HepG2 (cell line): ENCODE data around the gene ZNF445. TPM values are rescaled to one million over a fixed set of nuclear protein-coding genes. Genes with fewer than 3 reads are reported as not detected.

Experiments
- CREB1 ChIP-seq, 2 experiments: fragments of 450-650 bp in 1 of 2; IDR thresholded peaks; 2 replicates each; pipeline ENCODE4 v1.6.1; 2016 to 2017; ENCODE audit warnings: control low read depth in 1 of 2, mild to moderate bottlenecking in 1 of 2, missing compliant biosample characterization in 1 of 2, missing genetic modification characterization in 1 of 2
- FOXA3 ChIP-seq: IDR thresholded peaks from 2 replicates; pipeline ENCODE4 v1.6.1; 2016; ENCODE audit warnings: missing genetic modification reagents, missing compliant biosample characterization
- GABPA ChIP-seq, 2 experiments: IDR thresholded peaks; 2 replicates each; pipeline ENCODE4 v1.6.1; 2011 to 2016; ENCODE audit warnings: low read depth in 2 of 2, low read length in 1 of 2, missing biosample characterization in 1 of 2, missing genetic modification characterization in 1 of 2
- HNF1A ChIP-seq, 2 experiments: sonication (generic) in 1 of 2; formaldehyde crosslinking in 1 of 2; IDR thresholded peaks; 2 replicates each; pipeline versions ENCODE4 v1.4.0 to v1.6.1; 2016 to 2020; ENCODE audit warnings: borderline replicate concordance in 1 of 2, low read depth in 1 of 2, mild to moderate bottlenecking in 1 of 2, missing genetic modification reagents in 1 of 2
- PATZ1 ChIP-seq: sonication (generic); formaldehyde crosslinking; IDR thresholded peaks from 2 replicates; pipeline ENCODE4 v1.4.0; 2020; ENCODE audit warnings: missing genetic modification reagents
- SOX13 ChIP-seq, 3 experiments: fragments of 450-650 bp in 1 of 3; sonication (generic) in 1 of 3; formaldehyde crosslinking in 1 of 3; IDR thresholded peaks in 2 of 3; conservative IDR thresholded peaks in 1 of 3; 2 replicates each; pipeline versions ENCODE4 v1.5.0 to v1.6.1; 2016 to 2020; ENCODE audit warnings: antibody characterized with exemption in 1 of 3, mild to moderate bottlenecking in 1 of 3, missing compliant biosample characterization in 1 of 3, missing genetic modification reagents in 1 of 3, moderate library complexity in 1 of 3
- TFE3 ChIP-seq: IDR thresholded peaks from 2 replicates; pipeline ENCODE4 v1.6.1; 2016
- THAP8 ChIP-seq: sonication (generic); formaldehyde crosslinking; IDR thresholded peaks from 2 replicates; pipeline ENCODE4 v1.5.1; 2020; ENCODE audit warnings: missing genetic modification reagents, mild to moderate bottlenecking, borderline replicate concordance
- ZBTB37 ChIP-seq: sonication (generic); formaldehyde crosslinking; IDR thresholded peaks from 2 replicates; pipeline ENCODE4 v1.4.0; 2020; ENCODE audit warnings: mild to moderate bottlenecking, missing genetic modification reagents
- ZNF143 ChIP-seq: sonication (generic); formaldehyde crosslinking; IDR thresholded peaks from 2 replicates; pipeline ENCODE4 v1.4.0; 2020; ENCODE audit warnings: missing genetic modification reagents
- ZNF430 ChIP-seq: sonication (generic); formaldehyde crosslinking; IDR thresholded peaks from 2 replicates; pipeline ENCODE4 v1.9.0; 2021; ENCODE audit warnings: mild to moderate bottlenecking, missing genetic modification reagents
- ZNF574 ChIP-seq: sonication (generic); formaldehyde crosslinking; IDR thresholded peaks from 2 replicates; pipeline ENCODE4 v1.4.0; 2020; ENCODE audit warnings: missing genetic modification reagents
- ZNF737 ChIP-seq: sonication (generic); formaldehyde crosslinking; IDR thresholded peaks from 2 replicates; pipeline ENCODE4 v1.5.0; 2020; ENCODE audit warnings: missing genetic modification reagents, mild to moderate bottlenecking, borderline replicate concordance
- polyA plus RNA-seq, 8 experiments: library from polyadenylated mRNA; depleted of rRNA in 3 of 8; stranded (reverse) in 7 of 8; unstranded in 1 of 8; fragments of >200 nt; fragmentation: Illumina TruSeq in 4 of 8; extraction: Trizol in 4 of 8; gene quantifications; 2 replicates each; pipeline versions ENCODE4 v1.2.1 to v1.2.3, GENCODE V29; 2011 to 2016; ENCODE audit warnings: low read depth in 4 of 8, missing spikeins in 1 of 8, mixed read lengths in 1 of 8; ENCODE audit not compliant: insufficient read depth in 1 of 8
- total RNA-seq, 5 experiments: library from RNA; depleted of rRNA; stranded (reverse); fragments of >200 nt; fragmentation: Illumina TruSeq; extraction: Trizol; gene quantifications; 2 replicates each; pipeline ENCODE4 v1.2.3, GENCODE V29; 2016; ENCODE audit warnings: low read depth in 1 of 5

ZNF445 gene
- total and polyA plus RNA-seq, 2 of the 13 experiments (the other 11 are each of a cell fraction or from before 2014, with no cell fraction given): 4.4 to 10.3 TPM

- TF ChIP-seq PATZ1 (peak; percentile 17; the same call in 1 of the 2 replicates), ZBTB37 (CRISPR knock-in tag) (no peak), ZNF143 (CRISPR knock-in tag) (no peak), HNF1A (IDR thresholded peaks at IDR 0.05; ENCODE audit: low read depth) (peak; percentile 76), HNF1A (CRISPR knock-in tag; IDR thresholded peaks at IDR 0.05; ENCODE audit: borderline replicate concordance) (peak; percentile 58; the same call in 1 of the 2 replicates), SOX13 (IDR thresholded peaks at IDR 0.05) (peak; percentile 61; the same call in 1 of the 2 replicates), SOX13 (CRISPR knock-in tag; conservative IDR thresholded peaks at IDR 0.05 in 1 of 2, IDR thresholded peaks at IDR 0.05 in 1 of 2) (peak in 1 of 2 experiments; percentile 91; a peak in 2 of 4 replicates), CREB1 (IDR thresholded peaks at IDR 0.05) (no peak), CREB1 (CRISPR knock-in tag; IDR thresholded peaks at IDR 0.05) (peak; percentile 21; the same call in 1 of the 2 replicates), ZNF737 (CRISPR knock-in tag) (no peak), THAP8 (no peak), GABPA (IDR thresholded peaks at IDR 0.05; ENCODE audit: low read depth, low read length) (no peak), GABPA (CRISPR knock-in tag; IDR thresholded peaks at IDR 0.05; ENCODE audit: low read depth) (peak; percentile 37; the same call in 1 of the 2 replicates), ZNF574 (CRISPR knock-in tag) (peak; percentile 36; the same call in 1 of the 2 replicates), FOXA3 (CRISPR knock-in tag) (peak; percentile 37; the same call in 1 of the 2 replicates), ZNF430 (no peak), TFE3 (CRISPR knock-in tag) (peak; percentile 80)
Measured at GRCh38 chr3:44522494-44522933, 45.0 kb upstream of the ZNF445 start (continued).
